Heart left ventricle (tissue), 16 donors: Measurements from ENCODE around the gene MFSD2A. TPM values are rescaled to one million over a fixed set of nuclear protein-coding genes. Genes with fewer than 3 reads are reported as not detected.

Experiments
- ATAC-seq, 4 donors: fragments of 200-7000 bp; cut with Tn5 transposase; one replicate each; pipeline ENCODE4 v1.9.1; 2020 to 2022; ENCODE audit warnings: moderate library complexity in 4 of 4, mild to moderate bottlenecking in 3 of 4, moderate number of reproducible peaks in 1 of 4
- DNase-seq, 5 donors: peaks; one replicate each; pipeline ENCODE4 v3.0.0-alpha.2; 2020
- H3K27ac ChIP-seq, 12 donors: fragments of 200-600 bp; sonication (generic) in 4 of 12; one replicate each; pipeline versions ENCODE4 v1.5.0 to v1.8.0; 2016 to 2022; ENCODE audit warnings: mild to moderate bottlenecking in 2 of 12
- H3K27me3 ChIP-seq, 9 donors: fragments of 200-600 bp; sonication (generic) in 2 of 9; one replicate each; pipeline versions ENCODE4 v1.5.1 to v1.8.0; 2016 to 2022; ENCODE audit warnings: mild to moderate bottlenecking in 3 of 9
- H3K36me3 ChIP-seq, 9 donors: fragments of 200-600 bp; sonication (generic) in 2 of 9; one replicate each; pipeline versions ENCODE4 v1.5.0 to v1.8.0; 2018 to 2022; ENCODE audit warnings: mild to moderate bottlenecking in 2 of 9
- H3K4me1 ChIP-seq, 12 donors: fragments of 200-600 bp; sonication (generic) in 4 of 12; one replicate each; pipeline versions ENCODE4 v1.5.0 to v1.8.0; 2016 to 2022; ENCODE audit warnings: mild to moderate bottlenecking in 3 of 12
- H3K4me3 ChIP-seq, 12 donors: fragments of 200-600 bp; sonication (generic) in 4 of 12; one replicate each; pipeline versions ENCODE4 v1.5.0 to v1.8.0; 2017 to 2022; ENCODE audit warnings: mild to moderate bottlenecking in 9 of 12, moderate library complexity in 4 of 12
- H3K9me3 ChIP-seq, 12 donors: fragments of 200-600 bp; sonication (generic) in 4 of 12; one replicate each; pipeline versions ENCODE4 v1.5.0 to v1.8.0; 2016 to 2022; ENCODE audit warnings: mild to moderate bottlenecking in 1 of 12
- CTCF ChIP-seq, 12 donors: fragments of 200-600 bp; sonication (generic) in 4 of 12; IDR thresholded peaks; one replicate each; pipeline versions ENCODE4 v1.5.0 to v1.8.0; 2018 to 2022; ENCODE audit warnings: antibody characterized with exemption in 12 of 12, mild to moderate bottlenecking in 5 of 12
- POLR2A ChIP-seq, 2 donors: fragments of 450-650 bp; IDR thresholded peaks; one replicate each; pipeline ENCODE4 v1.6.1; 2017; ENCODE audit warnings: antibody characterized with exemption in 2 of 2, mild to moderate bottlenecking in 2 of 2, moderate library complexity in 2 of 2
- WGBS, 4 donors: extraction: QIAGEN DNeasy Blood & Tissue Kit in 2 of 4; methylation state at CpG; one replicate each; pipeline versions ENCODE4 v1.1.5 to v1.1.7; 2013 to 2018; 5-methylcytosine and 5-hydroxymethylcytosine counted together
- intact Hi-C, 10 donors: fragments of 100-400 bp; cut with DNase I; formaldehyde crosslinking; loops; one replicate each; pipeline versions ENCODE4 v1.11.1 to v1.14.2; 2022
- polyA plus RNA-seq, 2 donors: library from polyadenylated mRNA; stranded (reverse); fragments of 200-250 nt; gene quantifications; one replicate each; pipeline ENCODE4 v1.2.3, GENCODE V29; 2013
- total RNA-seq, 9 donors: library from RNA; depleted of rRNA in 2 of 9; stranded (reverse); fragments of >200 nt in 2 of 9; fragmentation: NEBNext Ultra II Directional in 3 of 9; extraction: Animal tissue kit (Norgen Biotek cat#: 25700) in 3 of 9; gene quantifications; one replicate each; pipeline versions ENCODE4 v1.1.0 to v1.2.4, GENCODE V29; 2016 to 2023
- donor health status: ischemic (EF 13 %, LVEDD 7.1; RV severe dilation, severe dysfunction).
- donor health status: healthy with polysubstance abuse.
- donor health status: DM: no; HTN: yes; CAD: no.
- donor health status: DM: no; HTN: no; CAD: no.
- donor health status: ischemic (EF 25% LVEDD 6.9; RV normal size, moderate dysfunction).
- donor health status: ischemic (EF 25% LVEDD 5.7; RV mildly dilated, moderate dysfunction).
- donor health status: healthy.
- donor health status: DM: yes; HTN: yes; CAD: no.
- donor health status: ischemic (EF 35%, LVEDD 5.7; RV mildly dilated, moderate dysfunction).
- donor health status: nonischemic (EF 11% LVEDD 7.7; RV severe dilation, severe dysfunction).
- donor health status: DM: yes; HTN: yes; CAD: no.
- donor health status: PGD.
- donor health status: ischemic (EF 29% LVEDD 5.4; RV normal size, mild dysfunction).
- donor health status: nonischemic (EF 23%, LVEDD 6.1; RV moderate dilation, normal function).

MFSD2A gene
- total and polyA plus RNA-seq, 11 donors, result 0.11 to 12.7 (median 0.96) TPM

- H3K9me3 ChIP-seq, result no peaks in the 10 kb centered on the region
- TF ChIP-seq CTCF (IDR thresholded peaks at IDR 0.05), result no peak
- peaks cover 0 to 16% (median 5%) of the 10 kb centered on the region in 9 donors for H3K27me3 ChIP-seq
- H3K36me3 ChIP-seq, result no peaks in the 10 kb centered on the region
- peaks cover 0 to 3% (median 0%) of the 10 kb centered on the region in 12 donors for H3K4me1 ChIP-seq
- intact Hi-C loops, result loop anchor here in 6 of 10 donors (2.0 to 5.0 kb wide), 4 partner anchors 54 to 114 kb away; no protein-coding TSS in a partner anchor
- DNase-seq (no peak), ATAC-seq (no peak)
- 82 to 90% (median 86%) methylated on average over 2 of the region's 2 CpGs for WGBS, 4 donors
- H3K27ac ChIP-seq, result no peak overlapping the region
- H3K4me3 ChIP-seq, result no peak overlapping the region
Observed at GRCh38 chr1:39917825-39918224, 37.1 kb upstream of the MFSD2A start.

GRCh38 chr1:39919545-39919944, 35.4 kb upstream of the MFSD2A start:
- peaks cover 0 to 21% (median 5%) of the 10 kb centered on the region in 9 donors for H3K27me3 ChIP-seq
- no peak overlapping the region for H3K4me3 ChIP-seq
- H3K36me3 ChIP-seq, result no peaks in the 10 kb centered on the region
- no peak overlapping the region for H3K27ac ChIP-seq
- WGBS, 4 donors, result 32 to 35% (median 34%) methylated on average over 3 of the region's 3 CpGs
- intact Hi-C loops, result loop anchor here in 9 of 10 donors (1.0 to 5.0 kb wide), 5 partner anchors 53 to 113 kb away; no protein-coding TSS in a partner anchor
- peaks cover 0 to 3% (median 0%) of the 10 kb centered on the region in 12 donors for H3K4me1 ChIP-seq
- ATAC-seq (peak; percentile 58 to 86 (median 82)), DNase-seq (peak in 1 of 5 donors; percentile 24)
- no peaks in the 10 kb centered on the region for H3K9me3 ChIP-seq
- TF ChIP-seq POLR2A (IDR thresholded peaks at IDR 0.05) (no peak), CTCF (IDR thresholded peaks at IDR 0.05) (peak in 11 of 12 donors; percentile 29 to 53 (median 43))

GRCh38 chr1:39922251-39922688, 32.7 kb upstream of the MFSD2A start:
- DNase-seq, result no peak
- ATAC-seq, result peak in 1 of 4 donors; percentile 34
- no peaks in the 10 kb centered on the region for H3K36me3 ChIP-seq
- TF ChIP-seq POLR2A (IDR thresholded peaks at IDR 0.05), result no peak
- TF ChIP-seq CTCF (IDR thresholded peaks at IDR 0.05), result no peak
- H3K4me3 ChIP-seq, result peak overlapping the region in 1 of 12 donors; percentile 2
- WGBS, 4 donors, result 26 to 55% (median 41%) methylated on average over 17 to 25 of the region's 25 CpGs
- H3K4me1 ChIP-seq, result peaks cover 0 to 19% (median 1%) of the 10 kb centered on the region in 12 donors
- intact Hi-C loops, result no loop called here
- H3K27me3 ChIP-seq, result peaks cover 0 to 21% (median 5%) of the 10 kb centered on the region in 9 donors
- H3K9me3 ChIP-seq, result no peaks in the 10 kb centered on the region
- H3K27ac ChIP-seq, result no peak overlapping the region

- Histone ChIP-seq H3K27me3 (peaks cover 0 to 21% (median 5%) of the 10 kb centered on the region in 9 donors), H3K4me3 (no peak overlapping the region), H3K9me3 (no peaks in the 10 kb centered on the region), H3K4me1 (peaks cover 0 to 25% (median 1%) of the 10 kb centered on the region in 12 donors), H3K27ac (no peak overlapping the region), H3K36me3 (no peaks in the 10 kb centered on the region)
- intact Hi-C loops, result no loop called here
- no peak for ATAC-seq
- DNase-seq, result no peak
- no peak for TF ChIP-seq POLR2A (IDR thresholded peaks at IDR 0.05)
- no peak for TF ChIP-seq CTCF (IDR thresholded peaks at IDR 0.05)
- 75 to 94% (median 84%) methylated on average over 2 of the region's 2 CpGs for WGBS, 4 donors
Observed at GRCh38 chr1:39925721-39926342, 29.1 kb upstream of the MFSD2A start.
